HL-60 (cell line): ENCODE results near the gene SGCA.

Experiments
- CTCF ChIP-seq: IDR thresholded peaks from one replicate; pipeline ENCODE4 v1.5.1; 2011; ENCODE audit warnings: low read length, control low read depth, inconsistent platforms; ENCODE audit not compliant: insufficient read depth
- REST ChIP-seq: IDR thresholded peaks from 2 replicates; pipeline ENCODE4 v1.6.1; 2012; ENCODE audit warnings: low read depth; ENCODE audit not compliant: insufficient replicate concordance

GRCh38 chr17:50151937-50152547 lies 13.8 kb upstream of the SGCA start:
- TF ChIP-seq CTCF, result no peak
- no peak for TF ChIP-seq REST
